Eye (tissue), 1 donor: ENCODE results near the gene LCE1D.

ENCODE experiments used
- DNase-seq: peaks from one replicate; pipeline ENCODE4 v3.0.0-alpha.2; 2015

Gene LCE1D

GRCh38 chr1:152817309-152817708, 20.8 kb downstream of the LCE1D start:
- DNase-seq: no peak

- no peak for DNase-seq
These were observed 26.8 kb downstream of the LCE1D start for GRCh38 chr1:152823294-152823693.

GRCh38 chr1:152824964-152825363, 28.4 kb downstream of the LCE1D start:
- DNase-seq: no peak

- DNase-seq: no peak
These were observed 30.7 kb downstream of the LCE1D start, which contains the start of gene LCE1A for GRCh38 chr1:152827173-152827572. LCE1A (plus strand) TSS chr1:152827473; CDS start chr1:152827473, 0 bp downstream.

- DNase-seq: no peak
These were observed 40.3 kb downstream of the LCE1D start for GRCh38 chr1:152836870-152837269.

- no peak for DNase-seq
These were observed 46.0 kb downstream of the LCE1D start, which contains the start of gene LCE6A for GRCh38 chr1:152842556-152842955. LCE6A (plus strand) TSS chr1:152842856; CDS start chr1:152843521, 665 bp downstream.
